Progenitor cell of endocrine pancreas (in vitro differentiated cells): ENCODE data around the gene FAM120B. TPM values are rescaled to one million over a fixed set of nuclear protein-coding genes. Genes with fewer than 3 reads are reported as not detected.

Experiments
- DNase-seq: peaks from one replicate; pipeline ENCODE4 v3.0.0; 2021; ENCODE audit warnings: low spot score; ENCODE audit not compliant: unreplicated experiment
- H3K27ac Mint-ChIP-seq: 2 replicates; pipeline ENCODE4 v1.8.0; 2021; ENCODE audit warnings: mild to moderate bottlenecking, moderate library complexity, mixed read lengths
- H3K27me3 Mint-ChIP-seq: 2 replicates; pipeline ENCODE4 v1.8.0; 2021; ENCODE audit warnings: mixed read lengths
- H3K36me3 Mint-ChIP-seq: 2 replicates; pipeline ENCODE4 v1.8.0; 2022; ENCODE audit warnings: mixed read lengths; ENCODE audit not compliant: insufficient read depth
- H3K4me1 Mint-ChIP-seq: 2 replicates; pipeline ENCODE4 v1.8.0; 2021; ENCODE audit warnings: low read depth, mixed read lengths
- H3K4me3 Mint-ChIP-seq: 2 replicates; pipeline ENCODE4 v1.8.0; 2021; ENCODE audit warnings: low read depth, mild to moderate bottlenecking, moderate library complexity, mixed read lengths
- H3K9me3 Mint-ChIP-seq: 2 replicates; pipeline ENCODE4 v1.8.0; 2021; ENCODE audit warnings: low read depth, mixed read lengths
- total RNA-seq: library from RNA; stranded (reverse); gene quantifications from 2 replicates; pipeline ENCODE4 v1.2.1, GENCODE V29; 2021
- TF ChIP-seq, protein P1 (sequence below): fragments of 200-600 bp; sonication (generic); IDR thresholded peaks from one replicate; pipeline ENCODE4 v1.5.0; 2021; ENCODE audit warnings: antibody characterized with exemption, mild to moderate bottlenecking; ENCODE audit not compliant: unreplicated experiment

The FAM120B gene
- total RNA-seq, 1 donor from 2014 or later = 49.3 TPM

DNA sequence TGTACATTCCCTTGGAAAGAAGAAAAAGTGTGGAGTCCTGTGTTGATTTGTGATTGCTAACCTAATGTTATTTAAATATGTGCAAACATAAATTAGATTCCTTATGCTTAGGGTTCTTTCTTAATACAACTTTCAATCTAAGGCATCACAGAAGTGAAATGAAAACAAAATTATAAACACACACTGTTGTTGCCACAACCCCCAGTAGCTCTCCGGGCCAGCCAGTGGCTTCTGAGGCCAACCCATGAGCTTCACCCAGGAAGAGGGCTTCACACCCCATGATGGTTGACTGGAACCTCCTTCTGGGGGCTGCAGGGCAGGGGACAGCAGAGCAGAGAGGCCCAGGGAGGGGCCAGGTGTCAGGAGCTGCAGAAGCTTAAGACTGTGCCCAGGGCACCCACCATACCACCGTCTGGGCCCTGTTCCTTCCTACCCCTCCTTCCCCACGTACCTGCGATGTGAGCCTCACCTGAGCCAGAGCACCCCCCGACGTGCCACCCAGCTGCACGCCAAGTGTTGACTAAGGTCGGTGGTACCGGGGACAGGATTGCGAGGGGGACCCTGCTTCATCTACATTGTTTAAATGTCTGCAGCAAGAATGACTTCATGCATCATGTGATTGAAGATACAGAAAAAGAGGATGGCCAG is 110.5 kb downstream of the FAM120B start:
- H3K4me3 Mint-ChIP-seq = no peak overlapping the region
- H3K36me3 Mint-ChIP-seq = peaks cover 3% of the 10 kb centered on the region
- peaks cover 8% of the 10 kb centered on the region for H3K27me3 Mint-ChIP-seq
- H3K27ac Mint-ChIP-seq = no peak overlapping the region
- DNase-seq = no peak
- H3K9me3 Mint-ChIP-seq = peaks cover 4% of the 10 kb centered on the region
- no peaks in the 10 kb centered on the region for H3K4me1 Mint-ChIP-seq
- TF ChIP-seq, protein P1, sequence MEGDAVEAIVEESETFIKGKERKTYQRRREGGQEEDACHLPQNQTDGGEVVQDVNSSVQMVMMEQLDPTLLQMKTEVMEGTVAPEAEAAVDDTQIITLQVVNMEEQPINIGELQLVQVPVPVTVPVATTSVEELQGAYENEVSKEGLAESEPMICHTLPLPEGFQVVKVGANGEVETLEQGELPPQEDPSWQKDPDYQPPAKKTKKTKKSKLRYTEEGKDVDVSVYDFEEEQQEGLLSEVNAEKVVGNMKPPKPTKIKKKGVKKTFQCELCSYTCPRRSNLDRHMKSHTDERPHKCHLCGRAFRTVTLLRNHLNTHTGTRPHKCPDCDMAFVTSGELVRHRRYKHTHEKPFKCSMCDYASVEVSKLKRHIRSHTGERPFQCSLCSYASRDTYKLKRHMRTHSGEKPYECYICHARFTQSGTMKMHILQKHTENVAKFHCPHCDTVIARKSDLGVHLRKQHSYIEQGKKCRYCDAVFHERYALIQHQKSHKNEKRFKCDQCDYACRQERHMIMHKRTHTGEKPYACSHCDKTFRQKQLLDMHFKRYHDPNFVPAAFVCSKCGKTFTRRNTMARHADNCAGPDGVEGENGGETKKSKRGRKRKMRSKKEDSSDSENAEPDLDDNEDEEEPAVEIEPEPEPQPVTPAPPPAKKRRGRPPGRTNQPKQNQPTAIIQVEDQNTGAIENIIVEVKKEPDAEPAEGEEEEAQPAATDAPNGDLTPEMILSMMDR = no peak

DNA sequence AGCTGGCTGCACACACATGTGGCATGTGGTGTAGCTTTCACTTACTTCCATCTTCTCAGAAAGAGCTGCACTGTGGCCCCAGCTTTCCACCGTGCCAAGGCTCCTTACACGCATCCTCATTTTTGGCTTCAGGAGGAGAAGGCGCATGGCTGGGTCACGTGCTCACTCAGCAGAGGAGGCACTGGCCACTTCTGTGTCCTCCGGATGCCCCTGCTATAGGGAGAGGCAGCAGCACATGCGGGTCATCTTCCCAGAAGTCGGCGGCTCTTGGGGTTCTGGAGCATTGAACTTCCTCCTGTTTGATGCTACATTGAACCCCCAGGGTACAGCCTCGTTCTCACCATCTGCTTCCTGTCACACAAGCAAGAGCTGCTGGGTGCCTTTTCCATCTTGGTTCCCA is 111.3 kb downstream of the FAM120B start:
- TF ChIP-seq, protein P1 = no peak
- Mint-ChIP-seq H3K27me3 (peaks cover 10% of the 10 kb centered on the region), H3K9me3 (peaks cover 4% of the 10 kb centered on the region), H3K4me3 (no peak overlapping the region), H3K4me1 (no peaks in the 10 kb centered on the region), H3K36me3 (peaks cover 4% of the 10 kb centered on the region), H3K27ac (no peak overlapping the region)
- no peak for DNase-seq

DNA sequence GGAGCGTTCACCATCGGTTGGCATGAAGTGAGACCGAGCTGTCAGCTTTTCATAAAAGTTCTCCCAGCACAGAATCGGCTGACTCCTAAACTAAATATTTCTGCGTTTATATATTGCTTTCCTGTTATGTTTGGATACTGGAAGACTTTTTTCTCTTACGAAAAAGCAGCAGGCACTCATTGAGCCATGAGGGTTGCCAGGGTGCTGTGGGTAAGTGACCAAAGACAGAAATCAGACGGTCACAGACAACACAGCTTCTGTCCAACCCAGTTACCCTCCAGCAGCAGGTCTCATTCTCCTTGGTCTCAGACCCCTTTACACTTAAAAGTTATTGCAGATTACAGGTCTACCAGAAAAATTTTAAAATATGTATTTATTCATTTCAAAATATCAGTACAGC is 113.7 kb downstream of the FAM120B start:
- DNase-seq = no peak
- Mint-ChIP-seq H3K36me3 (peaks cover 3% of the 10 kb centered on the region), H3K9me3 (no peaks in the 10 kb centered on the region), H3K27me3 (peaks cover 17% of the 10 kb centered on the region), H3K4me1 (no peaks in the 10 kb centered on the region), H3K4me3 (no peak overlapping the region), H3K27ac (no peak overlapping the region)
- TF ChIP-seq, protein P1 = no peak

DNA sequence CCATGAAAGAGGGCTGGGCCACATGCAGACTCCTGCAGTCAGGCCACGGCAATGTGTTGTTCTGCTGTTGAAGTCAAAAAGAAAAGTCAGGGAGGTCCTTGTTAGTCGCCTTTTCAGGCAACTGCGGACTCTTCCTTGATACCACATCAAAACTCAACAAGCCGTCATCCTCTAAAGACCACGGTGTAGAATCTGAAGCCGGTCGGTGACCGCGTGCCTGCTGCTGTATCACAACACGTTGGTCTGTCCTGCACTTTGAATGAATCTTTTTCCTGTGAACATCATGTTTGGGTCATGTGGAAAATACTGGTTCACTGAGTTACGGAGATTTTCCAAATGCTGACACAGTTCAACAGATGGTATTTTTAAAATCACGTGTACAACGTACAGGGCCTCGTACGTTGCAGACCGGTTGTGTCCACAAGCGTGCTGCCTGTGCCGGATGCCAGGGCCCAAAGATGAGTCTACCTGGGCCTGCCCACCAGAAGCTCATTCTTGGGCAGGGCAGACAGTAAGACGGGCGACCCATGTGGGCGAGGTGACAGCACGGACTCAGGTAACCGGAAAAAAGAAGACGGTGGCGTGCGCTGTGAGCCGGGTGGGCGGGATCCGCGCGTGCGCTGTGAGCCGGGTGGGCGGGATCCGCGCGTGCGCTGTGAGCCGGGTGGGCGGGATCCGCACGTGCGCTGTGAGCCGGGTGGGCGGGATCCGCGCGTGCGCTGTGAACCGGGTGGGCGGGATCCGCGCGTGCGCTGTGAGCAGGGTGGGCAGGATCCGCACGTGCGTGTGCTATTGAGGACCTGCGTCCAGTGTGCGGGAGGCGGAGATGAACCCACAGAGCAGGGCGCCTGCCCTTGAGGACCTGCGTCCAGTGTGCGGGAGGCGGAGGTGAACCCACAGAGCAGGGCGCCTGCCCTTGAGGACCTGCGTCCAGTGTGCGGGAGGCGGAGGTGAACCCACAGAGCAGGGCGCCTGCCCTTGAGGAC is 114.5 kb downstream of the FAM120B start:
- H3K27ac Mint-ChIP-seq = no peak overlapping the region
- peaks cover 3% of the 10 kb centered on the region for H3K36me3 Mint-ChIP-seq
- peaks cover 17% of the 10 kb centered on the region for H3K27me3 Mint-ChIP-seq
- H3K9me3 Mint-ChIP-seq = no peaks in the 10 kb centered on the region
- TF ChIP-seq, protein P1 = no peak
- no peaks in the 10 kb centered on the region for H3K4me1 Mint-ChIP-seq
- H3K4me3 Mint-ChIP-seq = no peak overlapping the region
- DNase-seq = no peak

DNA sequence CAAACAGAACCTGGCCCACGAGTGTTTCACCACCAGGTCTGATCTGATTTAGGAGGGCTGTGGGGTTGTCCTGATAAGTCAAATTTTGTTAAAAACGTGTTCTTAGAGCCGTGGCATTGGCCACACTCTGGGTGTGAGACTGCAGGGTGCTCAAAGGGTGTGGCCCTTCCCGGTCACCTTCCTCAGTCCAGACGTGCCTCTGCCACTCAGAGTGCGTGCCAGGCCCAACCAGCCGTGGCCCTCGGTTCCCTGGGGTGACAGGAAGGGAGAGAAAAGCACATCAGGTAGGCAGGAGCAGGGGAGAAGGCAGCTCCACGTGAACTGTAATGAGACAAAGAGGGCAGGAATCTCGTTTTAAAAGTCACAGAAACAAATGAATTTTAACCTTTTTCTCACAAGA is 115.4 kb downstream of the FAM120B start:
- Mint-ChIP-seq H3K36me3 (peaks cover 3% of the 10 kb centered on the region), H3K4me1 (no peaks in the 10 kb centered on the region), H3K9me3 (no peaks in the 10 kb centered on the region), H3K4me3 (no peak overlapping the region), H3K27ac (no peak overlapping the region), H3K27me3 (peaks cover 20% of the 10 kb centered on the region)
- DNase-seq = no peak
- TF ChIP-seq, protein P1 = no peak
